Tibial nerve (tissue), 4 donors: ENCODE measurements around the gene MMEL1. TPM values are rescaled to one million over a fixed set of nuclear protein-coding genes. Genes with fewer than 3 reads are reported as not detected.

Experiments
- DNase-seq, 2 donors: peaks; one replicate each; pipeline ENCODE4 v3.0.0-alpha.2; 2019; ENCODE audit warnings: low spot score in 2 of 2
- H3K27ac ChIP-seq, 4 donors: fragments of 200-600 bp; sonication (generic) in 3 of 4; one replicate each; pipeline ENCODE4 v1.5.1; 2017 to 2019; ENCODE audit warnings: mild to moderate bottlenecking in 1 of 4
- H3K27me3 ChIP-seq, 2 donors: fragments of 200-600 bp; sonication (generic) in 1 of 2; one replicate each; pipeline versions ENCODE4 v1.5.1 to v1.6.0; 2017 to 2019
- H3K36me3 ChIP-seq, 3 donors: fragments of 200-600 bp; sonication (generic); one replicate each; pipeline ENCODE4 v1.5.1; 2018 to 2019
- H3K4me1 ChIP-seq, 4 donors: fragments of 200-600 bp; sonication (generic) in 3 of 4; one replicate each; pipeline ENCODE4 v1.5.1; 2017 to 2019
- H3K4me3 ChIP-seq, 4 donors: fragments of 200-600 bp; sonication (generic) in 3 of 4; one replicate each; pipeline ENCODE4 v1.5.1; 2017 to 2019; ENCODE audit warnings: mild to moderate bottlenecking in 1 of 4, moderate library complexity in 1 of 4
- H3K9me3 ChIP-seq, 4 donors: fragments of 200-600 bp; sonication (generic) in 3 of 4; one replicate each; pipeline ENCODE4 v1.5.1; 2017 to 2019
- CTCF ChIP-seq, 5 experiments: fragments of 200-600 bp in 3 of 5; fragments of 450-650 bp in 2 of 5; sonication (generic) in 3 of 5; IDR thresholded peaks; one replicate each; pipeline ENCODE4 v1.5.1; 2016 to 2019; ENCODE audit warnings: antibody characterized with exemption in 5 of 5, mild to moderate bottlenecking in 3 of 5, moderate library complexity in 2 of 5
- EP300 ChIP-seq, 2 donors: sonication (generic); formaldehyde crosslinking; IDR thresholded peaks; one replicate each; pipeline ENCODE4 v1.6.1; 2017; ENCODE audit warnings: antibody characterized with exemption in 2 of 2, mild to moderate bottlenecking in 1 of 2
- POLR2A ChIP-seq, 2 donors: fragments of 450-650 bp; IDR thresholded peaks; one replicate each; pipeline ENCODE4 v1.6.1; 2017; ENCODE audit warnings: antibody characterized with exemption in 2 of 2, mild to moderate bottlenecking in 2 of 2, moderate library complexity in 2 of 2
- WGBS, 2 donors: methylation state at CpG; one replicate each; pipeline ENCODE4 v1.1.5; 2018; 5-methylcytosine and 5-hydroxymethylcytosine counted together
- total RNA-seq, 4 donors: library from RNA; depleted of rRNA; stranded (reverse); fragments of >200 nt; gene quantifications; one replicate each; pipeline ENCODE4 v1.1.0, GENCODE V29; 2016

MMEL1 gene
- total RNA-seq, 4 donors from 2014 or later = 0.21 to 2.2 TPM; not detected in 2

DNA sequence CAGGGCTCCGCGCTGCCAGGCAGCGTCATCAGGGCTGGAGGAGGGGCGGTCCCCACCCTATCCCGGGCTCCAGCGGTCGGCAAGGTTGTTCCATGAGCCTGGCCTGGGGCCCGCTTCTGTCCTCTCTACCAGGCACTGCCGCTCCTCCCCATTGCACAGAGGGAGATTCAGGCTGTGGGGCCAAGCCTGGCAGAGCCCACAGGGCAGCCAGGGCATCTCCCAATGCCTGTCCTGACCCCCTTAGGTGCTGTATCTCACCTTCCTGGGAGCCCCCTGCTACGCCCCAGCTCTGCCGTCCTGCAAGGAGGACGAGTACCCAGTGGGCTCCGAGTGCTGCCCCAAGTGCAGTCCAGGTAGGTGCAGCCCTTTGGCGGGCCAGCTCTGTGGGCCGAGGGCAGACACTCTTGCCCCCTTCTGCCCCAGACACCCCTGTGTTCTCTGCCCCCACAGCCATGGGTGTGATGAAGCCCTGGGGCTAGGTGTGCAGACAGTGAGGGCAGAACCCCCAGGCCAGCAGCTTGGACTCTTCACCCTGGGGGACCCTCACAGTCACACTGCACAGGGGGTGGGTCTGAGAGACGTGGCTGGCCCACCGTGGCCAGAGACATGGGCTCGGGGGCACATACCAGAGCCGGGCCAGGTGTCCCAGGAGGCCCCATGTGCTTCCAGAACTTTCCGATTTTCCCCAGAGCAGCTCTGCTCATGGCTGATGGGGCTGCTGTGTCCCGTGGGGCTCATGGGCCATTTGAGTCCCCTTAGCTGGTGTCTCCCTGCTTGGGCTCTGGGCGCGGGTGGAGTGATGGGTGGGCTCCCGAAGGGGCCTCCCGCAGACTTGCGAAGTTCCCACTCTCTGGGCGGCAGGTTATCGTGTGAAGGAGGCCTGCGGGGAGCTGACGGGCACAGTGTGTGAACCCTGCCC is 75.1 kb downstream of the MMEL1 start:
- Histone ChIP-seq H3K36me3 (peaks cover 0 to 52% (median 3%) of the 10 kb centered on the region in 3 donors), H3K4me1 (peaks cover 0 to 44% (median 25%) of the 10 kb centered on the region in 4 donors), H3K4me3 (peak overlapping the region; percentile 50 to 79 (median 66)), H3K9me3 (no peaks in the 10 kb centered on the region), H3K27ac (peak overlapping the region; percentile 30 to 99 (median 94)), H3K27me3 (no peaks in the 10 kb centered on the region)
- DNase-seq = no peak
- WGBS, 2 donors = 89% methylated on average over 23 to 24 of the region's 30 CpGs
- TF ChIP-seq CTCF (IDR thresholded peaks at IDR 0.05) (no peak), EP300 (IDR thresholded peaks at IDR 0.05) (no peak), POLR2A (IDR thresholded peaks at IDR 0.05) (no peak)

- no peak for TF ChIP-seq CTCF (IDR thresholded peaks at IDR 0.05)
- TF ChIP-seq POLR2A (IDR thresholded peaks at IDR 0.05) = no peak
- no peak for TF ChIP-seq EP300 (IDR thresholded peaks at IDR 0.05)
- DNase-seq = no peak
- peak overlapping the region; percentile 85 to 99 (median 94) for H3K27ac ChIP-seq
- 8 to 25% methylated on average over 11 to 21 of the region's 24 CpGs for WGBS, 2 donors
- no peaks in the 10 kb centered on the region for H3K9me3 ChIP-seq
- H3K4me3 ChIP-seq = peak overlapping the region; percentile 50 to 79 (median 66)
- no peaks in the 10 kb centered on the region for H3K27me3 ChIP-seq
- peaks cover 0 to 43% (median 3%) of the 10 kb centered on the region in 3 donors for H3K36me3 ChIP-seq
- H3K4me1 ChIP-seq = peaks cover 0 to 44% (median 25%) of the 10 kb centered on the region in 4 donors
These were observed 75.9 kb downstream of the MMEL1 start for GRCh38 chr1:2556678-2557481.

- peak in 1 of 2 donors; percentile 54 for DNase-seq
- WGBS, 2 donors = 0% methylated on average over 16 of the region's 16 CpGs
- peak in 1 of 2 donors; percentile 7 for TF ChIP-seq EP300 (IDR thresholded peaks at IDR 0.05)
- TF ChIP-seq CTCF (IDR thresholded peaks at IDR 0.05) = peak in 1 of 5 experiments; percentile 6
- no peak for TF ChIP-seq POLR2A (IDR thresholded peaks at IDR 0.05)
- no peaks in the 10 kb centered on the region for H3K9me3 ChIP-seq
- no peaks in the 10 kb centered on the region for H3K27me3 ChIP-seq
- H3K27ac ChIP-seq = peak within 1 kb of the TSS; percentile 85 to 99 (median 94)
- H3K4me1 ChIP-seq = peaks cover 0 to 44% (median 25%) of the 10 kb centered on the region in 4 donors
- peaks cover 0 to 37% (median 3%) of the 10 kb centered on the region in 3 donors for H3K36me3 ChIP-seq
- H3K4me3 ChIP-seq = peak within 1 kb of the TSS; percentile 50 to 79 (median 66)
These were observed 76.5 kb downstream of the MMEL1 start, which contains the start of gene TNFRSF14 for GRCh38 chr1:2556277-2556677. TSS of gene TNFRSF14 (plus strand) at chr1:2556371. CDS start at chr1:2556665, 294 bp downstream.

GRCh38 chr1:2555634-2556276 is 77.1 kb downstream of the MMEL1 start:
- Histone ChIP-seq H3K4me3 (peak overlapping the region; percentile 50 to 79 (median 66)), H3K36me3 (peaks cover 0 to 32% (median 3%) of the 10 kb centered on the region in 3 donors), H3K27me3 (no peaks in the 10 kb centered on the region), H3K27ac (peak overlapping the region; percentile 85 to 99 (median 94)), H3K9me3 (no peaks in the 10 kb centered on the region), H3K4me1 (peaks cover 0 to 44% (median 25%) of the 10 kb centered on the region in 4 donors)
- TF ChIP-seq CTCF (IDR thresholded peaks at IDR 0.05) = peak in 2 of 5 experiments; percentile 7 to 19
- TF ChIP-seq EP300 (IDR thresholded peaks at IDR 0.05) = peak; percentile 60 to 97
- peak; percentile 74 to 80 for TF ChIP-seq POLR2A (IDR thresholded peaks at IDR 0.05)
- WGBS, 2 donors = 2 to 4% methylated on average over 13 to 26 of the region's 26 CpGs
- DNase-seq = peak; percentile 86 to 89
